H7 (cell line): Measurements from ENCODE around the gene ZNF850. TPM values are rescaled to one million over a fixed set of nuclear protein-coding genes. Genes with fewer than 3 reads are reported as not detected.
A peak's percentile ranks its signal among the peaks of the same experiment; 100 is the strongest.
"Not testable (repeated sequence)": the region's sequence is repeated elsewhere in the genome, so short reads cannot be mapped to it uniquely, and the experiment has no call there.

Source experiments
- DNase-seq: peaks from one replicate; pipeline ENCODE4 v3.0.0; 2012
- H3K27me3 ChIP-seq: 2 replicates; pipeline ENCODE4 v1.6.0; 2011; ENCODE audit warnings: mild to moderate bottlenecking, low read length; ENCODE audit not compliant: control insufficient read depth, insufficient read depth
- H3K36me3 ChIP-seq: replicated peaks from 2 replicates; pipeline ENCODE4 v1.5.1; 2011; ENCODE audit warnings: low read length; ENCODE audit not compliant: control insufficient read depth, insufficient read depth
- H3K4me3 ChIP-seq: 2 replicates; pipeline ENCODE4 v1.5.1; 2011; ENCODE audit warnings: low read depth, mild to moderate bottlenecking, control low read depth, low read length, moderate library complexity; ENCODE audit not compliant: insufficient read depth
- total RNA-seq: library from RNA; depleted of rRNA; stranded (reverse); fragments of >200 nt; shearing (Covaris generic); gene quantifications from 2 replicates; pipeline ENCODE4 v1.2.3, GENCODE V29; 2014

The ZNF850 gene
- total RNA-seq, 1 experiment from 2014 or later: 6.1 TPM

GRCh38 chr19:36748431-36749275 lies 24.0 kb downstream of the ZNF850 start:
- no peak for DNase-seq
- H3K27me3 ChIP-seq: no peaks in the 10 kb centered on the region
- peaks cover 25% of the 10 kb centered on the region for H3K36me3 ChIP-seq
- no peak overlapping the region for H3K4me3 ChIP-seq

- Histone ChIP-seq H3K36me3 (peaks cover 24% of the 10 kb centered on the region), H3K4me3 (no peak overlapping the region), H3K27me3 (no peaks in the 10 kb centered on the region)
- no peak for DNase-seq
These were observed 24.9 kb downstream of the ZNF850 start for GRCh38 chr19:36747750-36748149.

GRCh38 chr19:36745870-36746269 lies 26.7 kb downstream of the ZNF850 start:
- Histone ChIP-seq H3K36me3 (peaks cover 24% of the 10 kb centered on the region), H3K27me3 (no peaks in the 10 kb centered on the region), H3K4me3 (no peak overlapping the region)
- DNase-seq: no peak

GRCh38 chr19:36736166-36736565 lies 36.4 kb downstream of the ZNF850 start:
- not testable (repeated sequence) for H3K4me3 ChIP-seq, H3K36me3 ChIP-seq, H3K27me3 ChIP-seq, DNase-seq

- Histone ChIP-seq H3K36me3 (peaks cover 20% of the 10 kb centered on the region), H3K27me3 (no peaks in the 10 kb centered on the region), H3K4me3 (no peak overlapping the region)
- DNase-seq: no peak
These were observed 52.7 kb downstream of the ZNF850 start for GRCh38 chr19:36719687-36720556.

- H3K4me3 ChIP-seq: no peak overlapping the region
- H3K36me3 ChIP-seq: peaks cover 18% of the 10 kb centered on the region
- no peak for DNase-seq
- H3K27me3 ChIP-seq: no peaks in the 10 kb centered on the region
These were observed 63.2 kb downstream of the ZNF850 start for GRCh38 chr19:36709423-36709822.

GRCh38 chr19:36707134-36707533 lies 65.5 kb downstream of the ZNF850 start:
- Histone ChIP-seq H3K27me3 (no peaks in the 10 kb centered on the region), H3K4me3 (no peak overlapping the region), H3K36me3 (peaks cover under 1% of the 10 kb centered on the region)
- DNase-seq: no peak

- Histone ChIP-seq H3K36me3 (peaks cover 22% of the 10 kb centered on the region), H3K27me3 (no peaks in the 10 kb centered on the region), H3K4me3 (peak overlapping the region; percentile 88)
- no peak for DNase-seq
These were observed 84.5 kb downstream of the ZNF850 start for GRCh38 chr19:36688058-36688457.

GRCh38 chr19:36687214-36688056 lies 85.2 kb downstream of the ZNF850 start, which contains the start of gene ZNF567:
Gene ZNF567 (plus strand): TSS chr19:36687612. CDS start chr19:36694868, 7,256 bp downstream.
- H3K36me3 ChIP-seq: peaks cover 20% of the 10 kb centered on the region
- no peaks in the 10 kb centered on the region for H3K27me3 ChIP-seq
- peak within 1 kb of the TSS; percentile 88 for H3K4me3 ChIP-seq
- DNase-seq: peak; percentile 97

GRCh38 chr19:36686365-36687213 lies 86.0 kb downstream of the ZNF850 start:
- Histone ChIP-seq H3K4me3 (peak overlapping the region; percentile 88), H3K27me3 (no peaks in the 10 kb centered on the region), H3K36me3 (peaks cover 14% of the 10 kb centered on the region)
- peak; percentile 40 for DNase-seq

GRCh38 chr19:36685835-36686234 lies 86.8 kb downstream of the ZNF850 start:
- no peaks in the 10 kb centered on the region for H3K27me3 ChIP-seq
- DNase-seq: no peak
- no peak overlapping the region for H3K4me3 ChIP-seq
- peaks cover 10% of the 10 kb centered on the region for H3K36me3 ChIP-seq

GRCh38 chr19:36679455-36679854 lies 93.2 kb downstream of the ZNF850 start:
- no peaks in the 10 kb centered on the region for H3K36me3 ChIP-seq

GRCh38 chr19:36674201-36674600 lies 98.4 kb downstream of the ZNF850 start:
- Histone ChIP-seq H3K4me3 (no peak overlapping the region), H3K27me3 (no peaks in the 10 kb centered on the region), H3K36me3 (no peaks in the 10 kb centered on the region)
- no peak for DNase-seq

More at GRCh38 chr19:36679455-36679854, 93.2 kb downstream of the ZNF850 start:
- DNase-seq: no peak
- H3K27me3 ChIP-seq: no peaks in the 10 kb centered on the region
- no peak overlapping the region for H3K4me3 ChIP-seq
